Right hindlimb (tissue), 1 donor: ENCODE results near the gene GPR55.

Experiments
- DNase-seq: peaks from one replicate; pipeline ENCODE4 v3.0.0-alpha.2; 2018

GPR55 gene

GRCh38 chr2:230898713-230899091 lies 26.3 kb downstream of the GPR55 start:
- no peak for DNase-seq

GRCh38 chr2:230898016-230898712 lies 26.9 kb downstream of the GPR55 start:
- no peak for DNase-seq

GRCh38 chr2:230896346-230897115 lies 28.5 kb downstream of the GPR55 start:
- DNase-seq: no peak

- no peak for DNase-seq
These were observed 29.3 kb downstream of the GPR55 start for GRCh38 chr2:230895536-230896345.

- no peak for DNase-seq
These were observed 30.9 kb downstream of the GPR55 start for GRCh38 chr2:230893841-230894781.

GRCh38 chr2:230893338-230893737 lies 31.7 kb downstream of the GPR55 start:
- DNase-seq: no peak

- no peak for DNase-seq
These were observed 33.5 kb downstream of the GPR55 start for GRCh38 chr2:230891509-230891908.

- no peak for DNase-seq
These were observed 34.0 kb downstream of the GPR55 start for GRCh38 chr2:230891064-230891463.

GRCh38 chr2:230890646-230891045 lies 34.4 kb downstream of the GPR55 start:
- DNase-seq: no peak

- DNase-seq: no peak
These were observed 35.0 kb downstream of the GPR55 start for GRCh38 chr2:230889911-230890601.

- DNase-seq: no peak
These were observed 36.1 kb downstream of the GPR55 start for GRCh38 chr2:230888824-230889400.

- no peak for DNase-seq
These were observed 37.7 kb downstream of the GPR55 start for GRCh38 chr2:230887342-230887741.

- no peak for DNase-seq
These were observed 38.4 kb downstream of the GPR55 start for GRCh38 chr2:230886671-230887071.

- no peak for DNase-seq
These were observed 38.8 kb downstream of the GPR55 start for GRCh38 chr2:230886206-230886605.

- peak; percentile 70 for DNase-seq
These were observed 39.4 kb downstream of the GPR55 start for GRCh38 chr2:230885463-230886130.

- DNase-seq: no peak
These were observed 43.2 kb downstream of the GPR55 start for GRCh38 chr2:230881840-230882239.

GRCh38 chr2:230879891-230880290 lies 45.2 kb downstream of the GPR55 start:
- no peak for DNase-seq

- DNase-seq: no peak
These were observed 45.7 kb downstream of the GPR55 start for GRCh38 chr2:230879271-230879882.

- DNase-seq: no peak
These were observed 46.3 kb downstream of the GPR55 start for GRCh38 chr2:230878599-230879188.
